Cardiac fibroblast (primary cell): ENCODE measurements around the gene LRFN2.

Source experiments
- DNase-seq, 2 donors: peaks; one replicate each; pipeline versions ENCODE4 v3.0.0 to v3.0.0-alpha.2; 2010; ENCODE audit warnings: low read depth in 2 of 2
- H3K4me3 ChIP-seq, 2 donors: replicated peaks in 1 of 2; 1 replicate in 1 of 2; 2 replicates in 1 of 2; pipeline ENCODE4 v1.5.1; 2011; ENCODE audit warnings: low read depth in 2 of 2, low read length in 2 of 2, mild to moderate bottlenecking in 2 of 2, moderate library complexity in 1 of 2
- CTCF ChIP-seq: IDR thresholded peaks from one replicate; pipeline ENCODE4 v1.5.1; 2011; ENCODE audit warnings: low read depth, mild to moderate bottlenecking, low read length, inconsistent platforms

The LRFN2 gene

GRCh38 chr6:40371095-40371494, 216.1 kb downstream of the LRFN2 start:
- no peak for DNase-seq
- no peak for TF ChIP-seq CTCF
- no peak overlapping the region for H3K4me3 ChIP-seq

GRCh38 chr6:40369891-40370290, 217.3 kb downstream of the LRFN2 start:
- TF ChIP-seq CTCF = no peak
- DNase-seq = no peak
- no peak overlapping the region for H3K4me3 ChIP-seq

- no peak for TF ChIP-seq CTCF
- no peak overlapping the region for H3K4me3 ChIP-seq
- no peak for DNase-seq
Measured at GRCh38 chr6:40369042-40369441, 218.1 kb downstream of the LRFN2 start.

GRCh38 chr6:40362859-40363258, 224.3 kb downstream of the LRFN2 start:
- no peak for TF ChIP-seq CTCF
- no peak for DNase-seq
- H3K4me3 ChIP-seq = no peak overlapping the region

GRCh38 chr6:40359808-40360207, 227.4 kb downstream of the LRFN2 start:
- no peak for DNase-seq
- TF ChIP-seq CTCF = no peak
- H3K4me3 ChIP-seq = no peak overlapping the region

- no peak for TF ChIP-seq CTCF
- no peak for DNase-seq
- no peak overlapping the region for H3K4me3 ChIP-seq
Measured at GRCh38 chr6:40358473-40359460, 228.4 kb downstream of the LRFN2 start.
